Dermis blood vessel endothelial cell (primary cell): Measurements from ENCODE around the gene CDH5. TPM values are rescaled to one million over a fixed set of nuclear protein-coding genes. Genes with fewer than 3 reads are reported as not detected.

ENCODE experiments used
- DNase-seq: peaks from one replicate; pipeline ENCODE4 v3.0.0; 2010
- total RNA-seq: library from RNA; depleted of rRNA; stranded (reverse); fragments of >200 nt; gene quantifications from 2 replicates; pipeline ENCODE4 v1.2.3, GENCODE V29; 2014

Gene CDH5
- total RNA-seq, 1 donor from 2014 or later: 713 TPM

- peak; percentile 64 for DNase-seq
Observed at GRCh38 chr16:66375451-66375850, 9.0 kb downstream of the CDH5 start.

- DNase-seq: peak; percentile 36
Observed at GRCh38 chr16:66376114-66376513, 9.6 kb downstream of the CDH5 start.

DNA sequence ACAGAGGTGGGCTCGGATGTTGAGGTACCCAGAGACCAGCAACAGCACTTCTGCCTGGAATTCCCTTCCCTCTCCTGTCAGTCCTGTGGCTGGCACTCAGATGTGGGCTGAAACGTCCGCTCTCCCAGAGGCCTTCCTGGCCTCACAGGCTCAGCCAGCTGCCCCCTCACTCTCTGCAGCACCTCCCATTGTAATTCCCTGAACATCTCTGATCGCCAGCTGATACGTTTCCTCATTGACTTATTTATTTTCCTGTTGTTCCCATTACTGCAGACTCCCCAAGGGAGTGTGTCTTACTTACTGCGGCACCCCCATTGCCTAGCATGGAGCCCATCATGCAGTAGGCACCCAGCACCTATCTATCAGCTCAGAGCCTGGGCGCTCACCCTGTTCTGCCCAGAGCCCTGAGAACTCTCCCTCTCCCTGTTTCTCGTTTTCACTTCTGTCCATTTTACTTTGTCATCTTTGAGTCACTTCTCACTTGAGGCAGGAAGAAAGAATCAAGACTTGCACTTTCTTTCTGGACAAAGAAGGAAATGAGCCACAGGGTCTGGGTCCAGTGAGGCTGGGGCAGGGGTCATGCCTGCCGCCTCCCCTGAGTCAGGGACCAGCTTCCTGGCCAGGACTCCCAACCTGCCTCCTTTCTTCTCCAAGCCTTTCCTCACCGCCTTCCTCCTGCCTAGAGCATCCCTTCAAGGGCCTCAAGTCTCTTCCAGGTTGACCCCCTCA, 10.2 kb downstream of the CDH5 start:
- DNase-seq: peak; percentile 78

DNA sequence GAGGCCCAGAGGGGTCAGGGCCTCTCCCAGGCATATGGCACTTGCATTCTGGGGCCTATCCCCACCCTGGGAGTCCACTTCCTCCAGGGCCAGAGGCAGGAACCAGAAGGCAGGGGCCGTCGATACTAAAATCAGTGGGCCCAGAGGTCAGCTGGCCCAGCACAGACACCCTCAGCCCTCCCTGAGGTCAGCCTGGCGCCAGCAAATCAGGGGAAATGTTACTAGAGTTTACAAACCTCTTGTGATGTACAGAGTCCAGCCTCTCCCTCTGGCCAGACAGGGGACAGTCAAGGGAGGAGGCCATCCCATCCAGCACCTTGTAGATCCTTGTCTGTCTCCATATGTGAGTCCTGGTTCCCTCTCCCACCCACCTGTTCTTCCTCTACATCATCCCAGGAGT, 10.8 kb downstream of the CDH5 start:
- DNase-seq: no peak

- DNase-seq: no peak
Observed at GRCh38 chr16:66378741-66379570, 12.5 kb downstream of the CDH5 start.

DNA sequence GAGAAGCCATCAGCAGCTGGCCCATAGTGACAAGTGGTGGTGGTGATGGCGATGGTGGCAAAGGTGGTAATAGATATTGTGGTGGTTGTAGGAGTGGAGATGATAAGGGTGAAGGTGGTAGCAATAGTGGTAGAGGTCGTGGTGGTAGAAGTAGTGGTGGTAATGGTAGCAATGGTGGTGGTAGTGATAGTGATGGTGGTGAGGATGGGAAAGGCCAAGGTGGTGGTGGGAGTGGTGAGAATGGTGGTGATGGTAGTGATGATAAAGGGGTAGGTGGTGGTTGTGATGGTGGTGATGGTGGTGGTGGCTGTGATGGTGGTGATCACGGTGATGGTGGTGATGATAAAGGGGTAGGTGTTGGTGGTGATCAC, 13.1 kb downstream of the CDH5 start:
- no peak for DNase-seq

DNA sequence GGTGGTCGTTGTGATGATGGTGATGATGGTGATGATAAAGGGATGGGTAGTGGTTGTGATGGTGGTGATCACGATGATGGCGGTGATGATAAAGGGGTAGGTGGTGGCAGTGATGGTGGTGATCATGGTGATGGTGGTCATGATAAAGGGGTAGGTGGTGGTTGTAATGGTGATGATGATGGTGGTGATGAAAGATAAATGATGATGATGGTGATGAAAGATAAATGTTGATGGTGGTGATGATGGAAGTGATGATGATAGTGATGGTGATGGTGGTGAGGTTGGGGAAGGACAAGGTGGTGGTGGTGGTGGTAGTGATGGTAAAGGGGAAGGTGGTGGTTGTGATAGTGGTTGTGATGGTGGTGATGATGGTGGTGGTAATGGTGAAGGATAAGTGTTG, 13.9 kb downstream of the CDH5 start:
- DNase-seq: no peak

GRCh38 chr16:66381585-66382170, 15.2 kb downstream of the CDH5 start:
- no peak for DNase-seq

GRCh38 chr16:66382171-66382965, 15.9 kb downstream of the CDH5 start:
- peak; percentile 99 for DNase-seq

- DNase-seq: peak; percentile 93
Observed at GRCh38 chr16:66382966-66383299, 16.4 kb downstream of the CDH5 start.

DNA sequence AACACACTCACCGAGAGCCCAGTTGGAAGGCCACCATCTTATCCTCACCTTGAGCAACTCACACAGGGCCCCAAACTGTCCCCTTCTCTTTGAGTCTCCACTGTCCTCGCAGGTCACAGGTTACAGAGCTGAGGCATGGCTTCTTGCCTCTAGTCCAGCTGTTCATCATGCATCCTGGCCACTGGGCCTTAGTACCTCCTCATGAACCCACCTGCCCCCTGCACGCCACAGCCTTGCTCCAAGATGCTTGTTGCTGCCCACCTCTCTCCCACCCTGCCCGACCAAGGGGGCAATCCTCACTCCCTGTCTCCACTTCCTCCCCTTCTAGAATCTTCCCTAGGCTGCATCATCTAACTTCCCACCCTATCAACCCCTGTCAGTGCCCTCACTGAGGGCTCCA, 17.1 kb downstream of the CDH5 start:
- no peak for DNase-seq

- DNase-seq: no peak
Observed at GRCh38 chr16:66385415-66385814, 18.9 kb downstream of the CDH5 start.

GRCh38 chr16:66386629-66387622, 20.4 kb downstream of the CDH5 start:
- no peak for DNase-seq

DNA sequence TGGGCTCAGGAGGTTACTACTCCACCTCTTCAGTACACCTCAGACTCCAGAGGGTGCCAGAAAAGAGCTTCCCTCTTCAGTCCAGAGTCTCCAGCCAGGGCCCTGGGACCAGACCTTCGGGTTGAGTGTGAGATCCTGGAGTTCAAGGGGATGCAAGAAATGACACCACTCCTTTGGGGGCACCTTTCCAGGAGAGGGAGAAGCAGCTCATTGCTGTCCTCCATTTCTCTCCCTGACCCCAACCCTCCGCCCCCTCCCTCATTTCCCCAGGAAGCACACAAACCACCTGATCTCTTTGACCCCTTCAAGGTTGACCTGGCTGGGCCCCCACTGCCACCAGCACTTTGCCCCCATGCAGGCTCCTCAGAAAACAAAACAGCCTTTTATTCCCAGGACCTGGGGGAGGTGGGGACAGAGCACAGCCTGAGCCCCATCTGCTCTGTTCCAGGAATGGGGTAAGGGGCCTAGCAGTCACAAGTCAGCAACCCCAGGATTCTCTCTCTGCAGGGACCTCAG, 21.4 kb downstream of the CDH5 start:
- no peak for DNase-seq

GRCh38 chr16:66388350-66389139, 22.1 kb downstream of the CDH5 start:
- DNase-seq: no peak

DNA sequence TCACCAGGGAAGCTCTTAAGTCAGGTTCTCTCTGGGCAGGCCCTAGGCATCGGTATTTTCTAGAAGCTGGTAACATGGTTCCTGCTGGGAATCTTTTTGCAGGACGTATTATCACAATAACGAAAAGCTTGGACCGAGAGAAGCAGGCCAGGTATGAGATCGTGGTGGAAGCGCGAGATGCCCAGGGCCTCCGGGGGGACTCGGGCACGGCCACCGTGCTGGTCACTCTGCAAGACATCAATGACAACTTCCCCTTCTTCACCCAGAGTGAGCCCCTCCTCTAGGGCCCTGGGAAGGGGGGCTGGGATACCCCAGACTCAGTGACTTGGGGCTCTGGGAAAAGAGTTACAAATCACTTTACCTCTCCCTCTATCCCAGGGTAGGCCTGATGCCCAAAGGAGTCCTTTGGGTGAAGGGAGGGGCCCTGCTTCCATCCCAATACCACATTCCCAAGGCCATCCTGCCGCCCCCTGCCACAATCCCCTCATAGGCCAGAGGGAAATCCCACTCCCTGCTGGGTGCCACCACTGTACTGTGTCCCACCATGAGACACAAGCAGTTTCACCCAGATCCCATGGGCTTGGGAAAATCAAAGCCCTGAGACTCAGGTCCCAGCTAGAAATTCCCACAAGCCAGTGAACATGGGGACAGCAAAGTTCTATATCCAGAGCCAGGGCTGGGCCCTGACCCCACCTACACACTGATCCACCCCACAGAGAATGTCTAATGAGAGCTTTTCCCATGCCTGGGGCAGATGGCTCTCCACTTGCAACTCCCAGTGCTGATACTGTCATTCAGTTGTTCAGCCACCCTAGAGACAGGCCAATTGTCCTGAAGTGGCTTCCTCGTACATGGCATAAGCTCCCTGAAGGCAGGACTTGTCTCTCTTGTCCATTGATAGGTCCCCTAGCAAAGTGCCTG, 23.0 kb downstream of the CDH5 start:
- no peak for DNase-seq

- DNase-seq: no peak
Observed at GRCh38 chr16:66390346-66391108, 24.0 kb downstream of the CDH5 start.
